Endodermal cell (in vitro differentiated cells): Measurements from ENCODE around the gene ANKH. TPM values are rescaled to one million over a fixed set of nuclear protein-coding genes. Genes with fewer than 3 reads are reported as not detected.

ENCODE experiments used
- DNase-seq: peaks from one replicate; pipeline ENCODE4 v3.0.0-alpha.2; 2017
- H3K27ac ChIP-seq: 2 replicates; pipeline ENCODE4 v1.5.1; 2013; ENCODE audit warnings: mild to moderate bottlenecking, low read depth, low read length, moderate library complexity
- H3K27me3 ChIP-seq: 2 replicates; pipeline ENCODE4 v1.6.1; 2013; ENCODE audit warnings: mild to moderate bottlenecking, low read length, moderate library complexity; ENCODE audit not compliant: insufficient read depth, control insufficient read depth, poor library complexity, severe bottlenecking
- H3K36me3 ChIP-seq: 2 replicates; pipeline ENCODE4 v1.7.0; 2013; ENCODE audit warnings: mild to moderate bottlenecking, low read length, moderate library complexity; ENCODE audit not compliant: control insufficient read depth, insufficient read depth
- H3K4me1 ChIP-seq: one replicate; pipeline ENCODE4 v1.7.0; 2013; ENCODE audit warnings: low read length; ENCODE audit not compliant: control insufficient read depth, insufficient read depth
- H3K4me3 ChIP-seq: 2 replicates; pipeline ENCODE4 v1.5.1; 2013; ENCODE audit warnings: mild to moderate bottlenecking, low read length, moderate library complexity
- H3K9ac ChIP-seq: 2 replicates; pipeline ENCODE4 v1.6.1; 2013; ENCODE audit warnings: mild to moderate bottlenecking, low read length, moderate library complexity; ENCODE audit not compliant: poor library complexity, severe bottlenecking; ENCODE audit errors: extremely low read depth
- H3K9me3 ChIP-seq: 2 replicates; pipeline ENCODE4 v1.6.1; 2013; ENCODE audit warnings: mild to moderate bottlenecking, low read length, moderate library complexity; ENCODE audit not compliant: control insufficient read depth
- H3K27ac Mint-ChIP-seq: 2 replicates; pipeline ENCODE4 v1.8.0; 2020; ENCODE audit warnings: mixed read lengths
- H3K27me3 Mint-ChIP-seq: 2 replicates; pipeline ENCODE4 v1.8.0; 2021; ENCODE audit warnings: mild to moderate bottlenecking, mixed read lengths; ENCODE audit not compliant: insufficient read depth
- H3K36me3 Mint-ChIP-seq: 2 replicates; pipeline ENCODE4 v1.8.0; 2020; ENCODE audit warnings: low read depth, mixed read lengths
- H3K4me1 Mint-ChIP-seq: 2 replicates; pipeline ENCODE4 v1.8.0; 2020; ENCODE audit warnings: mixed read lengths
- H3K4me3 Mint-ChIP-seq: 2 replicates; pipeline ENCODE4 v1.8.0; 2020; ENCODE audit warnings: mild to moderate bottlenecking, moderate library complexity, mixed read lengths
- H3K9me3 Mint-ChIP-seq: 2 replicates; pipeline ENCODE4 v1.8.0; 2020; ENCODE audit warnings: mild to moderate bottlenecking, mixed read lengths
- WGBS, 2 experiments: methylation state at CpG; one replicate each; pipeline versions ENCODE4 v1.1.5 to v1.1.7; 2013; ENCODE audit warnings: missing lambda C conversion rate in 2 of 2, mixed read lengths in 1 of 2; ENCODE audit not compliant: insufficient coverage in 1 of 2, insufficient read length in 1 of 2; 5-methylcytosine and 5-hydroxymethylcytosine counted together
- total RNA-seq, 2 donors: library from RNA; stranded (reverse); fragmentation: NEBNext Ultra II Directional in 1 of 2; extraction: Animal tissue kit (Norgen Biotek cat#: 25700) in 1 of 2; gene quantifications; 2 replicates in 1 of 2; 3 replicates in 1 of 2; pipeline ENCODE4 v1.2.1, GENCODE V29; 2021
- TF ChIP-seq, protein P1 (sequence below): fragments of 200-600 bp; sonication (generic); conservative IDR thresholded peaks from 2 replicates; pipeline ENCODE4 v1.5.0; 2021; ENCODE audit warnings: antibody characterized with exemption, mild to moderate bottlenecking

The ANKH gene
- total RNA-seq, 2 donors from 2014 or later, result 26.5 to 43.4 TPM

DNA sequence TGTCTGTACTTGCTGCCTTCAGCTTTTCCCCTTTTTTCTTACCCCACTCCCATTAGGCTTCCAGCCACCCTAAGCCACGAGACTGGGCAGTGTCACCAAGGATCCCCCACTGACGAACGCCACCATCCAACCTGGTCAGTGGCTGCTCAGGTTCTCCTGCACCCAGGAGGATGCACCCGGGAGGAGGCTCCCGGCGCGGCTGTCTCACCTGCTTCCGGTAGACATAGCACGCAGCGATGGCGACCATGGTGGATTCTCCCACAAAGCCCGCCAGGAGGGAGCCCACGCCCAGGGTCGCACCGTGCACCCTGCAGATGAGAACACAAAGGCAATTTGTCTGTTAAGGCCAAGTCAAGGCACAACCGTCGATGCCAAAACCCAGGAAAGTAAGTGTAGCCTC lies 158.9 kb downstream of the ANKH start:
- Histone ChIP-seq H3K9me3 (no peaks in the 10 kb centered on the region), H3K27me3 (no peaks in the 10 kb centered on the region), H3K27ac (no peak overlapping the region), H3K4me1 (no peaks in the 10 kb centered on the region), H3K36me3 (peaks cover 60% of the 10 kb centered on the region), H3K9ac (no peak overlapping the region), H3K4me3 (no peak overlapping the region)
- H3K4me1 Mint-ChIP-seq, result no peaks in the 10 kb centered on the region
- H3K27ac Mint-ChIP-seq, result no peak overlapping the region
- H3K4me3 Mint-ChIP-seq, result no peak overlapping the region
- TF ChIP-seq, protein P1, sequence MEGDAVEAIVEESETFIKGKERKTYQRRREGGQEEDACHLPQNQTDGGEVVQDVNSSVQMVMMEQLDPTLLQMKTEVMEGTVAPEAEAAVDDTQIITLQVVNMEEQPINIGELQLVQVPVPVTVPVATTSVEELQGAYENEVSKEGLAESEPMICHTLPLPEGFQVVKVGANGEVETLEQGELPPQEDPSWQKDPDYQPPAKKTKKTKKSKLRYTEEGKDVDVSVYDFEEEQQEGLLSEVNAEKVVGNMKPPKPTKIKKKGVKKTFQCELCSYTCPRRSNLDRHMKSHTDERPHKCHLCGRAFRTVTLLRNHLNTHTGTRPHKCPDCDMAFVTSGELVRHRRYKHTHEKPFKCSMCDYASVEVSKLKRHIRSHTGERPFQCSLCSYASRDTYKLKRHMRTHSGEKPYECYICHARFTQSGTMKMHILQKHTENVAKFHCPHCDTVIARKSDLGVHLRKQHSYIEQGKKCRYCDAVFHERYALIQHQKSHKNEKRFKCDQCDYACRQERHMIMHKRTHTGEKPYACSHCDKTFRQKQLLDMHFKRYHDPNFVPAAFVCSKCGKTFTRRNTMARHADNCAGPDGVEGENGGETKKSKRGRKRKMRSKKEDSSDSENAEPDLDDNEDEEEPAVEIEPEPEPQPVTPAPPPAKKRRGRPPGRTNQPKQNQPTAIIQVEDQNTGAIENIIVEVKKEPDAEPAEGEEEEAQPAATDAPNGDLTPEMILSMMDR, result no peak
- H3K27me3 Mint-ChIP-seq, result no peaks in the 10 kb centered on the region
- 97 to 100% methylated on average over 9 to 17 of the region's 17 CpGs for WGBS, 2 experiments
- DNase-seq, result no peak
- peaks cover 88% of the 10 kb centered on the region for H3K36me3 Mint-ChIP-seq
- peaks cover 5% of the 10 kb centered on the region for H3K9me3 Mint-ChIP-seq

DNA sequence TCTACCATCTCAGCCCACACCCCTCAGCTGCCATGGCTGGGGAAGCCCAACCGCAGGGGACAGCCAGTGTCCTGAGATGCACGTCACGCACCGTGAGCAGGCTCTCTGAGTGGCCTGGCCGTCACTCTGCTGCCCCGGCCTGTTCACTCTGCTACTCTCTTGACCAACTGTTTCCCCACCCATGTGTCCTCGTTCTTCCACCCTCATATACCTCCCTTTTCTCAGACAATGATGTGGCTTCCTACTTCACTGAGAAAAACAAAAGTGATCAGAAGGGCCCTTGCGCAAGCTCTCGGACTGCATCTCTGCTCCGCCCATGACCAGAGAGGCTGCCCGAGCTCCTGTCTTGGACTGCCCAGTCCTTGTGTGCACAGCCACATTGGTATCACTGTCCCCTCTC lies 159.4 kb downstream of the ANKH start:
- peaks cover 87% of the 10 kb centered on the region for H3K36me3 Mint-ChIP-seq
- DNase-seq, result no peak
- no peak overlapping the region for H3K4me3 Mint-ChIP-seq
- peaks cover 64% of the 10 kb centered on the region for H3K36me3 ChIP-seq
- no peaks in the 10 kb centered on the region for H3K4me1 ChIP-seq
- no peaks in the 10 kb centered on the region for H3K27me3 ChIP-seq
- TF ChIP-seq, protein P1, result no peak
- no peak overlapping the region for H3K4me3 ChIP-seq
- no peak overlapping the region for H3K9ac ChIP-seq
- no peaks in the 10 kb centered on the region for H3K4me1 Mint-ChIP-seq
- peaks cover 5% of the 10 kb centered on the region for H3K9me3 Mint-ChIP-seq
- H3K27ac ChIP-seq, result no peak overlapping the region
- no peaks in the 10 kb centered on the region for H3K27me3 Mint-ChIP-seq
- H3K27ac Mint-ChIP-seq, result no peak overlapping the region
- no peaks in the 10 kb centered on the region for H3K9me3 ChIP-seq
- WGBS, 2 experiments, result 95 to 96% methylated on average over 6 to 11 of the region's 11 CpGs

DNA sequence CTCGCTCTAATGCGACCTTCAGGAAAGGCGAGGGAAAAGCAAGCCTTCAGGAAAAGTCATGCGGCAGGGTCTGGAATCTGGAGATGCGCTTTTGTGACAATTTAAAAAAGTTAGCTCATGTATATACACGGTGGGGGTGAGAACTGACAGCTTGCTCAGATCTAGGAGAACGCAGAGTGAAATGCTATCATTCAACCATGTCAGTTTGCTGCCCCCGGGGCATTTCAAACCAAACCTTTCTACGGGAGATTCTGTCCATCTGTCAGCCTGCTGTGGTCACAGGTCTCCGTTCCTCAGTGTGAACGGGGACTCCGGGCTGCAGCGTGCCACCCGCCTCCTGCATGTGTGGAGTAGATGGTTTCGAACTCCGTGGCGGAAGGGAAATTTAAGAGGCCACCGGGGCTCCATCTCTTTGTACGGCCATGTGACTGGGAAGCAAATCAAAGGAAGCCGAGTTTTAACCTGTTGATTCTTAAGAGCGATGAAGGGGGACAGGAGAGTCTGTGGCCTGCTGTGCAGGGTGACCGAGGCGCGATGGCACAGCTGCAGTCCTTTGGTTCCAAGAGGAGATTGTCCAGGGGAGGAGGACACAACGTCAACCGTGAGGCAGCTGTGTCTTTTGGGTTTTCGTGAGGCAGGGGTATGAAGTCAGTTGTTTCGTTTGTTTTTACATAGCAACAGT lies 161.1 kb downstream of the ANKH start:
- Histone ChIP-seq H3K9me3 (no peaks in the 10 kb centered on the region), H3K27ac (no peak overlapping the region), H3K4me1 (no peaks in the 10 kb centered on the region), H3K9ac (no peak overlapping the region), H3K4me3 (no peak overlapping the region), H3K36me3 (peaks cover 69% of the 10 kb centered on the region), H3K27me3 (no peaks in the 10 kb centered on the region)
- Mint-ChIP-seq H3K4me1 (no peaks in the 10 kb centered on the region), H3K36me3 (peaks cover 77% of the 10 kb centered on the region), H3K9me3 (peaks cover 5% of the 10 kb centered on the region), H3K4me3 (no peak overlapping the region), H3K27ac (no peak overlapping the region), H3K27me3 (no peaks in the 10 kb centered on the region)
- WGBS, 2 experiments, result 91 to 94% methylated on average over 17 to 28 of the region's 28 CpGs
- no peak for DNase-seq
- TF ChIP-seq, protein P1, result no peak
